ENCODE data around the gene FBXW7.
A peak's percentile ranks its signal among the peaks of the same experiment; 100 is the strongest.

Gene FBXW7

DNA sequence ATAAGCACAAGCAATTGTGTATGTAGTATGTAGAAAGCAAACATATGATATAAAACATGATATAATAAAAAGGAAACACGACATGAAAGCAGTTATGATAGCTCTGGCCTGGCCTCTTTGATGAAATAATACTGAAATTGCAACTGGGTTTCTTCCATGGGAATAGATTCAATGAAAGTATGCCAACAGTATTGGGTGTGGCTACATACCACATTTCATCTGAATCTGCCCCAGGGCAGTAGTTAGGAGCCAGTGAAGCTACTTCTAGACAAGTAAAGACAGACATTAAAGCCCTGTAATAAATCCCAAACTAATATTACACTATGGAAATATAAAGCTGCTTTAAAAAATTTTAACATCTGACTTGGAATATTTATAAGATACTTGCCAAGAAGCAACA lies 207.3 kb downstream of the FBXW7 start:
- no peak for DNase-seq (ENCODE audit: low spot score)

DNA sequence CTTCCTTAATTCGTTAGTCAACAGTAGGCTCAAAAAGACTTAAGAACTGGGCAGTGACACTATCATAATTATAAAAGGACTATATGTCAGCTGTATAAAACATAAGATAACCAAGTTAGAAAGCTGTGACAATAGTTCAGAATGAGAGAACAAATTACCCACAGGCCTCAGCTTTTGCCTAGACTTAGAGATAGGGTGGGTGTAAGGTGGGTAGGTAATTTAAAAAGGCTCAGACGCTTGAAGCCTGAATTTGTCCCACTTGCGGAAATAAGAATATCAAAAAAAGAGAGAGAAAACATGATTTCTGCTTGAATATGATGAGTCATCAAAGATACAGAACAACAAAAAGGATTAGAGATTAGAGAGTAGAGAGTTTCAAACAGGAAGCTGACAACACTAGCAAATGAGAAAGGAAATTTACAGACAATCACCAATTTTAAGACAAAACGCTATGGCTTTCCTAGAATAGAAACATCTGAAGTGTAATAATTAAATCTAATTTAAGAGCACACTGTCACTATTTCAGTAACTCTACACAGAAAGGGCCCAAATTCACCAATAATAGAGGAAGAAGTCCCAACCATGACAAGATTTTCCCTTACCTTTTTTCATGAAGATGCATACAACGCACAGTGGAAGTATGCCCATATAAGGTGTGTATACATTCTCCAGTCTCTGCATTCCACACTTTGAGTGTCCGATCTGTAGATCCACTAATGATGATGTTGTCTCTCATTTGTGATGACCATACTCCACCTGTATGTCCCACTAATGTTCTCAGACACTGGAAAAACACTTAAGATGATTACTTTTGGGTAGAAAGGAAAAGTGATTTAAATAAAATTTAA lies 208.1 kb downstream of the FBXW7 start:
- no peak for DNase-seq (ENCODE audit: low spot score)

DNA sequence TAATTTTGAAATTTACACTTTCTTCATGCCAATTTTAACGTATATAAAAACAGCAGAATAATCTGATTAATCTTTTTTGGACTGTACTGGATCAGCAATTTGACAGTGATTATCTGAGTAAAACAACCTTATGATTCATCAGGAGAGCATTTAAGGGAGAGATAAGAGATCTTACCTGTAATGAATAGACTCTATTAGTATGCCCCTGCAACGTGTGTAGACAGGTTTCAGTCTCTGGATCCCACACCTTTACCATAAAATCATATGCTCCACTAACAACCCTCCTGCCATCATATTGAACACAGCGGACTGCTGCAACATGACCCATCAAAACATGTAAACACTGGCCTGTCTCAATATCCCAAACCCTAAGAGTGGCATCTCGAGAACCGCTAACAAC lies 210.1 kb downstream of the FBXW7 start:
- no peak for DNase-seq (ENCODE audit: low spot score)

DNA sequence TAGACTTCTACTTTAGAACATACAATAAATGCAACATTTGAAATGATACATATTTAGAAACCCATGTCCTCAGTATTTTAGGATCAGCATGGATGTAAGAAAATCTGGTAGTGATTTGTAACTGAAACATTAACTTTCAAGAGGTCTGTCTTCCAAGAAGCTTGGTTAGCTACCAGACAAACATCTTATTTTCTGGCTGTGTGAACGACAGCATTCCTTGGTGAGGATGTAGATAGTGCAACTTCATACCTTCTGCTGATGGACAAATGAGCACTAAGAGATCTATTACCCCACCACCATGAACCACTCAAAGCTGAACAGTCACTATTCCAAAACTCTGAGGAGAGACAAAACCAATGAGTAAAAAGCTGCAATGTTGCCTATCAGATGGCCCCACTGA lies 212.7 kb downstream of the FBXW7 start:
- no peak for DNase-seq (ENCODE audit: low spot score)

DNA sequence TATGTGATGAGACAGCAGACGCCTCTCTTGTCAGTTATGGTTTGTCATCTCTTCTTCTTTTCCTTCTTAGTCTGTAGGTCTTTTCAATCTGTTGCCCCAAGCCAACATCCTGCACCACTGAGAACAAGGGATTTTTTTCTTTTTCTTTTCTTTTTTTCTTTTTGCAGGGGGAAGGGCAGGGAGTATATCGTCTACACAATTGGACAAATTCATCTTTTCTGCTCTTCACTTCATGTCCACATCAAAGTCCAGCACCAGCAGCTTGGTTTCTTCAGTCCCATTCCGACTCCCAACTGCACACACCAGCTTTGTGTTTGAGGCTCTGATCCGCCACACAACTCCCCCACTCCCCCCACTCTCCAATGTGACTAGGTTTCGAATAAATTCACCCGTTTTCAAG lies 213.2 kb downstream of the FBXW7 start:
- DNase-seq (ENCODE audit: low spot score): no peak

DNA sequence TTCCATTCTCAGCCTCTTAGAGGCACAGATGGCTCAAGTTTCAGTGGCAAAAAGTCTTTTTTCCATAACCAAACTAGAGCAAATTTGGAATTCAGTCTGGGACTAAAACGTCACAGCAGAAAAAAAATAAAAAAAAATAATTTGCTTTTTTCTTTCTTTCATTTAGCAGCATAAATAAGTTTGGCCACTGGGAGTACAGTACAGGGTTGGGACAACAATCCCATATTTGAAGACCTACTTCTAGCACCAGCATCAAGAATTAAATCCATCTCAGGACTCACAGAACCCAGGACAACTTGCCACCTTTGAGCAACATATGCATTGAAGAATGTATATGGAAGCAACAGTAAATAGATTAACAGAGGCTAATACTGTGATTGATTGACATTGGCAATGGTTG lies 214.0 kb downstream of the FBXW7 start:
- DNase-seq (ENCODE audit: low spot score): no peak

DNA sequence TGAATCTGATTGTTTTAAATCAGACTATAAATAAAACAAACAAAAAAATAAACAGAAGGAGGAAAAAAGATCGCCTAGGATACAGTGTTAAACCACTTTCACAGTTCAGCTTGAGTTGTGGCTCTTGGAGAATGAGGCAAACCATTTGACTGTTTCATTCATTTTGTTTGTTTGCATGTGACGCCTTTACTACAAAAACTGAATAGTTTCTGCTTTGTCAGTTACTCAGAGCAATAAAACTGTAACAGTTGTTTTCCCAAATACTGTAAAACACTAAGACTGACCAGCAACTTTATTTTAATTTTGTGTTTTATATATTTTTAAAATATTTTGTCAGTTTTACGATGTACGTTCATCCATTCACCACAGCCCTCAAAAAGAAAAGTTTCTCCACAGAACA lies 214.5 kb downstream of the FBXW7 start:
- DNase-seq (ENCODE audit: low spot score): no peak

DNA sequence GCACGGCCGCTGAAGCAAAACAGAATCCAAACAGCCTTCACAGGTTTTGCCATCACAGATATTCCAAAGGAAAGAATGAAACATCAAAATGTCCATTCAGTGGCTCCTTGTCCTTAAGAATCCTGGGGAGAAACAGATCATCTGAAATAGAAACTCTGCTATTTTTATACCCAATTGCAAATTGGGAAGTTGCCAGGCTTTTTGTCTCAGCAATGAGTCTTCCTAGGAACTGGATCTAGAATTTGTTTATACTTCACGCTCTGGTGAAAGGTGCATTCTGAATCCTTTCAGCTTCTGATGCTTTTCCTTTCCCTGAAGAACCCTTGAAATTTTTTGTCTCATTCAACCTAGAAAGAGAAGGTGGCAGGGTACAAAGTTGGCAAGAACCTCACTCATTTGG lies 218.9 kb downstream of the FBXW7 start:
- peak; percentile 16 for DNase-seq (ENCODE audit: low spot score)

DNA sequence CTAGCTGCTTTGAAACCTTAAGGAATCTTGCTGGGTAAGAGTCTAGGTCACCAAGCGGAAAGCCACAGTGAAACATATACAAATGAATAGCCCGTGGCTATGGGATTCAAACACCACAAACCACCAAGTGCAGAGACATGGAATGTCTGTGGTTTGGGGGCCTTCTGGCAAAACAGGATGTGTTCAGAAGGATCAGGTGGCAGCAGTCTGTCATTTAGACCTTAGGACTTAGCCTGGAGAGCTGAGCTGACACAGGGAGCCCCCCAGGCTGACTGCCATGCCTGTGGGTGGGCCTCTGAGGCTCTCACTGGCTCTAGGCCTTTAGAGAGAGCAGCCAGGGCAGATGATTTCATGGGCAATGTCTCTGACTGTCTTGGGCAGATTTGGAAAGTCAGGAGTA lies 225.6 kb downstream of the FBXW7 start:
- DNase-seq (ENCODE audit: low spot score): no peak

DNA sequence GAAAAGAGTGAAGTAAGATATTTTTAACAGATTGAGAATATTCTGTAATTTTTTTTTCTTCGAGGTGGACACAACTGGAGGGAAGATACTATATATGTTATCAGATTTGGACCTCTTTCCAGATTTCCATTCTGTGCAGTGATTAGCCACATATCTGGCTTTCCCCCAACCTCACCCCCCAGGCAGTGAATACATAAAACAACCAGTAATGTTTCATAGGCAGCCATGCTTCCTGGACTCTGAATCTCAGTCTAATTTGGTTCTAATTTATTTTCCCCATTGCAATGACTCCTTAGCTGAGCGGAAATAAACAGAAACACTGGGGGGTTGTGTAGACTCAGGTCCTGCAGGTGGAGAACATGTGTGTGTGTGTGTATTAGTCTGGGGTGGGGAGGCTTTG lies 226.5 kb downstream of the FBXW7 start:
- DNase-seq (ENCODE audit: low spot score): no peak

DNA sequence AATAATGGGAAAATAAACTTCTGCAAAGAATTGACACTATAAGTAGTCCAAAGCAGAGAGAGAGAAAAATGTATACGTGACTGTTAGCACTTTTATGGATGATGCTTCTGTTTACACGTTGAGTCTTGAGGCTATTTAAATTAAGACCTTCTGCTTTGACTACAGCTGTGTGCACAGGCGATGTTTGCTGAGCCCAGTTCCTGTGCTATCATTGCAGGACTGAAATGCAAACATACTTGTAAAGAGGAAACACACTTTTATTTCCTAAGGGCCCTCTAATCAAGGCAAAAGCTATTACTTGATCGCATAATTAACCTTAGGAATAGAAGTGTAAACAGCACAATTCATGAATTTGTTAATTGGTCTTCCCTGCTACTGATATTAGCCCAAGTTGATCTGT lies 226.9 kb downstream of the FBXW7 start:
- no peak for DNase-seq (ENCODE audit: low spot score)

DNA sequence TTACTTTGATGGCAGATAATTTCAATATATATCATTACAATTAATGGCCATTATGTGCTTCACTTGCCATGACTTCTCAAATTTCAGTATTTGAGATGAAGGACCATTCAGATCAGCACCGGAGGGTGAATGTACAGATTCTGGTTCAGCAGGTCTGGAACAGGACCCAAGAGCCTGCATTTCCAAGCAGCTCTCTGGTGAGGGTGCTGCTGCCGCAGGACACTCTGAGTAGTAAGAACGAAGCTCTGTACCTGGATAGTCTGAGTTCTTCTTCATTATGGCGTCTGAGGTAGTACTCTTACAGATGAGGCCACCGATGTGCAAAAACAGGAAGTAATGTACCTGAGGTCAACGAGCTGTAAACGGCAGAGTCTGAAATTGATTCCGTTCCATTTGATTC lies 228.2 kb downstream of the FBXW7 start:
- DNase-seq (ENCODE audit: low spot score): no peak

DNA sequence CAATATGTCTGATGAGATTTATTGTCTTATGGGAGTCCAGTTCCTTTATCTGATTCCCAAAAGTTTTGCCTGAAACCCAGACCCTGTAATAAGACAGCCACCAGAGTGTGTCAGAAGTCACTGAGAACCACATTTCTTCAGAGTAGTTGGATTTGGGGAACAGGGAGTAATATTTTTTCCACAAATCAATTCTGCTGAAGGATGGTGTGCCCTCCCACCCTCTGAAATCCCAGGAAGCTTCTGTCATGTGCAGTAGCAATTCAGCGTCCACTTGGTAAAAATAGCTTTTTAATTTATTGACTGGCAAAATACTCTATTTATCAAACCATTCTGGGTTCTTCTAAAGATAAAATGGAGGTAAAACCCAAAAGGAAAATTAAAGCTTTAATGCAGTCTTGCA lies 229.4 kb downstream of the FBXW7 start:
- no peak for DNase-seq (ENCODE audit: low spot score)

DNA sequence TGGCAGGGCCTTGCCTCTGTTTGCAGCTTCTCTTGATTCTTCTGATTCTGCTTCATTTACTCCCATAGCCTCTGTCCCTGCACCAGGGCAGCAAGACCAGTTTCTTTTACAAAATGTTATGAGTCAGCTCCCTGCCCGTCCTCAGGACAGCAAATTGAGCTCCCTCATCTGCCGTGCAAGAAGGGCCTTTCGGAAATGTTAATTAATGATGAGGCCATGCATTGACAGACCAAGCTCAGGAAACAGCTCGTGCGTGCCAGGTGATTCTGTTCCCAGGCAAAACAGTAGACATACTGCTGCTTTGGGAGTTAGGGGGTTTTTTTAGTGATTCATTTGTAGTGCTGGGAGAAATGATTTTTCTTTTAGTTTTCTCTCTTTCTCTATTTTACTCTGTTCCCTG lies 231.7 kb downstream of the FBXW7 start:
- no peak for DNase-seq (ENCODE audit: low spot score)

DNA sequence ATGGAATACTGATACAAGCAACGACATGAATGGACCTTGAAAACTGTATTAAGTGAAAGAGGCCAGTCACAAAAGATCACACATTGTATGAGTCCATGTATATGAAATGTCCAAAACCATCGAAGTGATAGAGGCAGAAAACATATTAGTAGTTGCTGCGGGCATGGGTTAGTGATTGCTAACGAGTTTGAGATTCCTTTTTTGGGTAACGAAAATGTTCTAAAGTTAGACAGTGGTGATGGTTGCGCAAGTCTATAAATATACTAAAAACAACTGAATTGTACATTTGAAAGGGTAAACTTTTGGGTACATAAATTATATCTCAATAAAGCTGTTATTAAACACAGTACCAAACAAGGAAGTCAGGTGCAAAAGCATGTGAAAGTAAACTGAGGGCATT lies 234.5 kb downstream of the FBXW7 start:
- no peak for DNase-seq (ENCODE audit: low spot score)

DNA sequence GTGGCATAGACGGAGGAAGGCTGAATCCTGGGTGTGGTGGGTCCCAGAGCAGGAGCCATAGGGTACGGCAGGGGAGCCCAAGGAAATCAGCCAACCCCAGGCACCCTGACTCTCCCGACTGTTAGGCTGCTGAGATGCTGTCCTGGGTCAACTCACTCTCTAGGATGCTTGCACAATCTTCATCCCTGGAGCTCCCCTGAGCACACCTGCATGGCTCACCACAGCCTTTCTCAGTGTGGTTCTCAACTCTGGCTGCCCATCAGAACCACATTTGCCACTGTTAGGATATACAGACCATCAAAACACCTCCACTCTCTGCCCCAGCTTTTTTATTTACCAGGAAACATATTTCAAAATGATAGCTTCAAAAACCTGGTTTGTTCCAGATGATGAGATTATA lies 236.3 kb downstream of the FBXW7 start:
- DNase-seq (ENCODE audit: low spot score): no peak

DNA sequence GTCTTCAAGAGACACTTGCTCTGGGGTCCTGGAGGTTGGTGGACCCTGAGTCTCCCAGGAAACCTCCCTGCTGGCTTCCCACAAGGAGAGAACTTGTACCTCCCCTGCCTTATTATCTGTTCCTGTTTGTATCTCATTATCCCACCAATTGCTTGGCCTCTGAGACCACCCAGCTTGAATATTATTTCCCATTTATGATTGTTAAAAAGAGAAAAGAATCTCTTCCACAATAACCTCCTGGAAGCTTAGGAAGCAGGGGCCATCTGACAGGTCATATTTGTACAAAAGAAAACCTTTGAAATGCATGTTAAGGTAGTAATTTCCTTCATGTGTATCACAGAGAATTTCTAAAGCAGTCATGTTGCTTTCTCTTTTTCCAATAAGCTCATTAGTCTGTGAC lies 239.5 kb downstream of the FBXW7 start:
- no peak for DNase-seq (ENCODE audit: low spot score)

DNA sequence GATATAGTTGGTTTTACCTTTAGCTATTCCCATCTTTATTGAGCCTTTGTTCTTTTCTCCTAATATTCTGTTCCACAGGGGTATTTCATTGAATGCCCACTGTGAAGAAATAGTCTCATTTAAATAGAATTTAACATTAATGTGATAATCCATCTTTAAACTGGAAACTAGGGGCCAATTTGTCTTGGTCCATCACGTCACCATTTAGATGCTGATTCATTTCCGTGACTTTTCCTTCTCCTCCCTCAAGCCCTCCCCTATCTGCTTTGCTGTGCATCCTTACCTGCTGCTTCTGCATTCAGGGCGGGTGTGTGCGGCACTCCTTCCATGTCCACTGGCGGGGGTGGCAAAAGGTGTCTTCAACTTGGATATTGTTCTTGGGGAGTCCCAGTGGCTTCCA lies 241.1 kb downstream of the FBXW7 start:
- no peak for DNase-seq (ENCODE audit: low spot score)

DNA sequence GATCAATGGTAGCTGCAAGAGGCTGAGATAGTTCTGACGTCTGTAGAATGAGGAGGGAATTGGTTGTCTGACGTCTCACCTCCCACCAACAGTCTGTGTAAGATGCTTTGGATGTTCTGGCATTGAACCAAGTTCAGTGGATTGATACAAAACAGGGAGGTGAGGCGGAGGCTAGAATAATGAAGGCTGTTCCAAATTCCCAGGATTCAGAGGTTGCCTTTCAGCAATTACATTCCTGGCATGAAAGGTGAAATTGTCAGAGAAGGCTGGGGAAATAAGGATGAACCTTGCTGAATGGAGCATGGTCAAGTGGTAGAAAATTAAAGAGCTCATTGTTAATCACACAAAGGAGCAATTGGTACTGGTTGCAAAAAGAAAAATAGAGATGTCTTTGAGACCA lies 241.6 kb downstream of the FBXW7 start:
- no peak for DNase-seq (ENCODE audit: low spot score)

DNA sequence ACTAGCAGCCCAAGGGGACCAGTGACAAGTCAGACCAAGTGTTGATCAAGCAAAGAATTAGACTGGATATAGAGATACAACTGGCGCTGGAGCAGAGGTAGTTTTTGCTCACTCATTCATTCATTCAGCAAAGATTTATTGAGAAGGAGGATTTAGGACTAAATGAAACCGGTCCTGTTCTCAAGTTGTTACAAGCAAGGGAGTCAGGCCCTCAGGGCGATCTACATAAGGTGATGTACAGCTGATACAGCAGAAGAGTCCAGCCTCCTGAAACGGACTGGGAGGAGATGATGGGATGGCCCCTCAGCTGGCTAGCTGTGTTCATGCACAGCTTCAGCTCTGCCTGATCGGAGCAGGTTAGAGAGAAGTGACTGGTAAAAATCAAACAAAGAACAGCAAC lies 242.4 kb downstream of the FBXW7 start:
- DNase-seq (ENCODE audit: low spot score): no peak

DNA sequence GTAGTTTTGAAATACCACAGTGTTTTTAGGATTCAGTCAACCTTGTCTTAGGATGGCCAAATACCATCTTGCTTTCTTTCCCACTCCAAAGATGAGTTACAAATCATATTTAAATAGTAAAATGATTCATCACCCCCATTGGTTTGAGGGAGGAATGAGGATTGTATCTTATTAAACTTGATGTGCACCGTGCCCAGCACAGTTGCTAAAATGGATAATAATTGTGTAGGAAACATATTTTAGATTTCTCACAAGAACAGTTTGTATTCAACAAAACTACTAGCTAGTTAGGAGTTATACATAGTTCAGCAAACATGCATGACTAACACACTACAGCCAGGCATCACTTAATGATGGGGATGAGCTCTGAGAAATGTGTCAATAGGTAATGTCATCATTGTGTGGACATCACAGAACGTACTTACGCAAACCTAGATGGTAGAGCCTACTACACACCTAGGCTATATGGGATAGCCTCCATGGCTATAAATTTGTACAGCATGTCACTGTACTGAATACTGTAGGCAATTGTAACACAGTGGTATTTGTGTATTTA lies 245.4 kb downstream of the FBXW7 start:
- DNase-seq (ENCODE audit: low spot score): no peak

DNA sequence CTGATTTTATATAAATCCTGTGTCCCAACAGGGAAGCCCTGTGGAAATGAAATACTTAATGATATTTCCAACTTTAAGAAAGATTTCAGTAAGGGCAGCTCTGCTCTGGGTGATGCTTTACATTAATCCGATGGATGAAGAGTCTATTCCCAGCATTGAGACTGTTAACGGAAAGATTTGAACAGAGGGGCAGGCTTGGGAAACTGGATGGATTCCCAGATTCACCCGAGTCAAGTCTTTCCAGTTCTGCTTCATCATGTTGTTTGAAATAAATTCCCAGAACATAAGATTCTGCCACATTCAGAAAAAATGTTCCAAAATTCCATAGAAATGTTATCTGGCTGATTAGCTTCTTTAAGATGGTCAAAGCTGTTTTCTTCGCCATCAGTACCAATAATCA lies 246.0 kb downstream of the FBXW7 start:
- DNase-seq (ENCODE audit: low spot score): no peak

DNA sequence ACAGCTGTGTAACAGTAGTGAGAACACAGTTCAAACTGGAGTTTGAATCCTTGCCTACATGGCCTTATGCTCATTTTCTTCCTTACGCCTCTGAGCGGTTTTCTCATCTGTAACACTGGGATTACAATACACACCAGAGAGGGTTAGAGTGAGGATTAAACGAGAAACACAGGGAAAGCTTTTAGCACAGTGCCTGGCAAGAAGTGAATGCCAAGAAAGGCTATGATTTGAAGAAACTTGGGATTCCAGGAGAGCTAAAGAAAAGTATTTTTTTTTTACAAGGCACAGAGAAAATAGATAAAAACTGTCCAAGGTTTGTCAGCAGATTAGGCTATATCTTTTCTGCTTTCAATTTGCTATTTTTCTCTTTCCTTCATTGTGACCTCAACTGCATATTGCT lies 246.4 kb downstream of the FBXW7 start:
- DNase-seq (ENCODE audit: low spot score): no peak

DNA sequence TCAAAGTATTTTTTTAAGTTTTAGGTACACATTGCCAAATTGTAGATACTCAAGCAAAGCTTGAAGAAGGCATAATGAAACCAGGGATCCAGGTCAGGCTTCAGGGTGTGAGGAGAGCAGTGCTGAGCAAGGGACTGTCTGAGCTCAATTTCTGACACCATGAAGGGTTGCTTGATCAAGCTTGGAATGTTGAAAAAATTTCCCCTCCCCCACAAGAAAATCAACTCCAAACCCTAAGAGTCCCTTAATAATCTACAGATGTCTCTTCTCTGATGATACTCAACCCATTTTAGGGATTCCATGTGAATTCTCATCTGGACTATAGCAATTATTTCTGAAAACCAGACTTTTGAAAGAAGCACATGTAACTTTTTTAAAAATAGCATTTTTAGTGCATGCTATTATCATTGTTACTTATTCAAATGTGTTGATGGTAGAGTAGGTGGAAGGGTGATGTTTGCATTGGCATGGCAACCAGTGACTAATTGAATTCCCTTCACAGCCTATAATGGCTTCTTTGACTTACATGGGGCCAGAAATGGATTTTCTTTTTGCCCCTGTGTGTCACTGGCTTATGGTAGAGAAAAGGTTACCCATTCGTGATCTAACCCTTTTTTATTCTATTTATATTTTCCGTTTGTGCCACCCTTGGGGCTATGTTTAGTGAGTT lies 252.0 kb downstream of the FBXW7 start:
- DNase-seq (ENCODE audit: low spot score): no peak
